Activated naive CD4-positive, alpha-beta T cell treated with anti-CD3 and anti-CD28 coated beads for 36 hours (primary cell): ENCODE data around the gene GGN. TPM values are rescaled to one million over a fixed set of nuclear protein-coding genes. Genes with fewer than 3 reads are reported as not detected.
A peak's percentile ranks its signal among the peaks of the same experiment; 100 is the strongest.

Experiments used
- CTCF ChIA-PET: fragments of 350-600 bp; sonication (Branson Sonifier 250); formaldehyde crosslinking; loops from one replicate; lab custom pipeline; 2021; ENCODE audit warnings: antibody characterized with exemption; lab: Charles Lee
- DNase-seq: peaks from one replicate; pipeline ENCODE4 v3.0.0-alpha.2; 2020
- H3K27ac Mint-ChIP-seq: one replicate; pipeline ENCODE4 v1.8.0; 2021; ENCODE audit warnings: mild to moderate bottlenecking, mixed read lengths
- H3K27me3 Mint-ChIP-seq: one replicate; pipeline ENCODE4 v1.8.0; 2021; ENCODE audit warnings: low read depth, mixed read lengths
- H3K36me3 Mint-ChIP-seq: one replicate; pipeline ENCODE4 v1.8.0; 2021; ENCODE audit warnings: low read depth, mixed read lengths
- H3K4me1 Mint-ChIP-seq: one replicate; pipeline ENCODE4 v1.8.0; 2021; ENCODE audit warnings: low read depth, mixed read lengths
- H3K4me3 Mint-ChIP-seq: one replicate; pipeline ENCODE4 v1.8.0; 2021; ENCODE audit warnings: mild to moderate bottlenecking, moderate library complexity, mixed read lengths
- H3K9me3 Mint-ChIP-seq: one replicate; pipeline ENCODE4 v1.8.0; 2021; ENCODE audit warnings: mixed read lengths
- intact Hi-C: fragments of 100-400 bp; cut with micrococcal nuclease; formaldehyde crosslinking; loops from one replicate; pipeline ENCODE4 v1.15.1; 2023
- total RNA-seq, 2 experiments: library from RNA; stranded (reverse); gene quantifications; one replicate each; pipeline ENCODE4 v1.2.3, GENCODE V29; 2021

GGN gene
- total RNA-seq, 2 experiments from 2014 or later, result 0.26 to 0.40 TPM

DNA sequence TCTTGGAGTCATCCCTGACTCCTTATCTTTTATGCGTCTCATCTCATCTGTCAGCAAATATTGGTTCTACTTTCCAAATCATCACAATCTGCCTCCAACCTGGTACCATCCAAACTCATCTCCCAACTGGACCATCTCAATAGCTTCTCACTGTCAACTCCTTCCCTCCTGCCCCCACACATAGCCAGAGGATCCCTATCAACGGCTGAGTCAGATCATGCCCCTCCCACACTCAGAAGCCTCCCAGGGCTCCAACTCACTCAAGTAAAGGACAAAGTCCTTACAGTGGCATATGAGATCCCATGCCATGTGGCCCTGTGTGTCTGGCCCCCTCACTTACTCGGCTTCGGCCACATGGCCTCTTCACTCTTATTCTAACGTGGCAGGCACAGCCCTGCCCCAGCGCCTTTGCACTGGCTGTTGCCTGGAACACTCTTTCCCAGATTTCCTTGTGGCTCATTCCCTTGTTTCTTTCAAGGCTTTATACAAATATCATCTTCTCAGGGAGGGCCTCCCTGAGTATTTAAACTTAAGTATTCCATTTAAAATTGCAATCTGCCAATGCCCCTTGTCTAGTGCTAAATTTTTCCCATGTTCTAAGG, 5.0 kb upstream of the GGN start:
- Mint-ChIP-seq H3K27ac (no peak overlapping the region), H3K36me3 (no peaks in the 10 kb centered on the region), H3K27me3 (peaks cover 14% of the 10 kb centered on the region), H3K9me3 (no peaks in the 10 kb centered on the region), H3K4me3 (no peak overlapping the region), H3K4me1 (peaks cover 20% of the 10 kb centered on the region)
- intact Hi-C loops, result loop anchor here (10.0 kb wide), 1 partner anchor 168 kb away; the partner anchor contains the start of gene DPF1
- no peak for DNase-seq
- CTCF ChIA-PET, result interaction anchor here (0.6 to 1.0 kb wide), 2 partner anchors 31 to 149 kb away, joined by 3 read pairs; no protein-coding TSS in a partner anchor

DNA sequence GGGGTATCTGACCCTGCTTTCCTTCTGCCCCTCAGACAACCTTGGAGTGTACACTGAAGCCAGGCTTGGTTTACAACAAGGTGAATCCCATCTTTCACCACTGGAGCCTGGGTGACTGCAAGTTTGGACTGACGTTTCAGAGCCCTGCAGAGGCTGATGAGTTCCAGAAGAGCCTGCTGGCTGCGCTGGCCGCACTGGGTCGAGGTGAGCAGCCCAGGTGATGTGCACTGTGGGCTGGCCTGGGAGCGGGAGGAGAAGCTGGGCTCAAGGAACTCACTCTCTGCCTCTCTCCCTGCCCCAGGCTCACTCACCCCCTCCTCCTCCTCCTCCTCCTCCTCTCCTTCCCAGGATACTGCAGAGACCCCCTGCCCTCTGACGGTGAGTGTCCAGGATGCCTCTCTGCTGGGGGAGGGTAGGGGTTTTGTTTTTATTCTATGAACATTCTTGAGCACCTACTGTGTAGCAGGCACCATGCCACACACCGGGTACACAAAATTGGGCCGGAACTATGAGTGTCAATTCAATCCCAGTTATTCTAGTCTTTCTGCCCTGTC, 4.2 kb upstream of the GGN start:
- Mint-ChIP-seq H3K4me1 (peaks cover 25% of the 10 kb centered on the region), H3K27ac (no peak overlapping the region), H3K36me3 (peaks cover 3% of the 10 kb centered on the region), H3K9me3 (no peaks in the 10 kb centered on the region), H3K27me3 (peaks cover 18% of the 10 kb centered on the region), H3K4me3 (no peak overlapping the region)
- no peak for DNase-seq
- CTCF ChIA-PET, result interaction anchor here (1.0 kb wide), 1 partner anchor 148 kb away, joined by 3 read pairs; no protein-coding TSS in a partner anchor
- intact Hi-C loops, result loop anchor here (10.0 kb wide), 1 partner anchor 167 kb away; the partner anchor contains the start of gene DPF1

DNA sequence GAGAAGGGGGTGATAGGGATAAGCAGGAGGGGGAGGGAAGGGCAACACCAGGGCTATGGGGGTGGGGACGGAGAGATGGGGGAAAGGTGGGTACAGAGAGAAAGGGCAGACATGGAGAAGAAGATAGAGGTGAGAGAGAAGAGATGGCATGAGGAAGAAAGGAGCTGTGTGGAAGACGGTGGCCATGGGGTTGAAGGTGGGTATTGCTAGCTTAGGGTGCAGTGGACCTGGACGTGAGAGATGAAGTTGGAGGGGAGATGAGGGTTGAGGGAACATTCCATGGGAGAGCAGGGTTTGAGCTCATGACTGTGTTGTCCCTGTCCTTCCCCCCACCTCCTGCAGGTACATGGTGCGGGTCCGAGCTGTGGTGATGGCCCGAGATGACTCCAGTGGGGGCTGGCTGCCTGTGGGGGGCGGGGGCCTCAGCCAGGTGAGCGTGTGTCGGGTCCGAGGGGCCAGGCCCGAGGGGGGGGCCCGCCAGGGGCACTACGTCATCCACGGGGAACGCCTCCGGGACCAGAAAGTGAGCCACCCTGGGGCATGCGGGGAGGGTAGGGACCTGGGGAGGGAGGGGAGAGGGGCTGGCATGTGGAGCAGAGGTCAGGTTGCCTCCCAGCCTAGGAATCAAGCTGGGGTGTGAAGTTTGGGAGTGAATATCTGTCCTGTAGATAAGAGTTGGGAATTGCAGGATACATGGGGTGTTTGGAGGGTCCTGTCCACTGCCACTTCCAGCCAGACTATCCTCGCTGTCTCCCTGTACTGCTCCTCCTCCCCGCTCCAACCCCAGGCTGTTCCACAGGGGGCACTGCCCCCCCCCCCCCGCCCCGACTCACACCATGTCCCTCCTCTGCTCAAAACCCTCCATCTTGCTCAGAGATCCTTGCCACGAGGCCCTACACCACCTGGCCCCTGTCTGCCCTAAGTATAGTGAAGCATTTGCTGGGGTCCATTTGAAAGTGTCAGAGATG, 2.4 kb upstream of the GGN start:
- Mint-ChIP-seq H3K27me3 (peaks cover 18% of the 10 kb centered on the region), H3K4me1 (peaks cover 27% of the 10 kb centered on the region), H3K4me3 (no peak overlapping the region), H3K27ac (no peak overlapping the region), H3K9me3 (no peaks in the 10 kb centered on the region), H3K36me3 (peaks cover 3% of the 10 kb centered on the region)
- CTCF ChIA-PET, result interaction anchor here (1.0 kb wide), 1 partner anchor 12 kb away, joined by 3 read pairs; the partner anchor contains the start of gene FAM98C
- intact Hi-C loops, result loop anchor here (10.0 kb wide), 2 partner anchors 165 to 485 kb away; partner anchors contain the start of genes DPF1, SIPA1L3 and WDR87
- no peak for DNase-seq

DNA sequence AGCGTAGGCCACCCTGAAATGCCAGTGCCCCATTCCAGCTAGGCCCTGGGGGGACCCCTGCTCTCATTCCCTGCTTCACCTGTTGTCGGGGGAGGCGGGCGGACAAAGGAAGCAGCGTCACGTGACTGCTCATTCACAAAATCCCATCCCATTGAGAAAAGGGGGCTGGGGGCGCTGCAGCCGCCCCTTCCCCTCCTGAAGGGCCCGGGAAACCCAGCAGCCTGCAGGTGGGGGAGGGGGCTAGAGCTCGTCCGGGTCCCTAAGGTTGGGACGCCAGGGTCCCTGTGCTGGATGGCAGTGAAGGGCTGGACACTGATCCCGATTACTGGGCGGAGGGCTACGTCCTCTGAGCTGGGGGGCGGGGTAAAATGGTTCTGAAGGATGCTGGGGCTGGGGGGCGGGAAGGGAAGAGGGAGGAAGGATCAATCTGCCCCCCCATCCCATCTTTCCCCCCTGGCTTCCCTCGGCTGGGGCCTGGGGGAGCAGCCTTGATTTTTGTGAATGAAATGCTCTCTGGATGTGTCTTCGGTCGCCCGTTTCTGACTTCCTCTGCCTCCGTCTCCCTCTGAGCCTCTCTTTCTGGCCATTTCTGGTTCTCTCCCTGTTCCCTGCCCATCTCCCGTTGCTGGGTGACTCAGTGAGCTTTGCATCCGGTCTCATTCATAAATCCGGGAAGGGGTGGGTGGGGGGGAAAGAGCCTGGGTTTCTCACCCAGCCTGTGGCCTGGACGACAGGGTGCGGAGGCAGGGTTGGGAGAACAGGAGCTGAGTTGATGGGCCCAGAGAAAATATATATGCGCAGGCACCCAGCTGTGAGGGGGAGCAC, 1.5 kb upstream of the GGN start:
- intact Hi-C loops, result loop anchor here (10.0 kb wide), 1 partner anchor 485 kb away; the partner anchor contains the start of genes SIPA1L3 and WDR87
- Mint-ChIP-seq H3K27me3 (peaks cover 18% of the 10 kb centered on the region), H3K27ac (no peak overlapping the region), H3K9me3 (no peaks in the 10 kb centered on the region), H3K4me1 (peaks cover 24% of the 10 kb centered on the region), H3K4me3 (peak overlapping the region; percentile 43), H3K36me3 (peaks cover 8% of the 10 kb centered on the region)
- DNase-seq, result no peak
- CTCF ChIA-PET, result interaction anchor here (0.5 to 1.0 kb wide), 2 partner anchors 13 to 374 kb away, joined by 3 read pairs; partner anchors contain the start of gene FAM98C

DNA sequence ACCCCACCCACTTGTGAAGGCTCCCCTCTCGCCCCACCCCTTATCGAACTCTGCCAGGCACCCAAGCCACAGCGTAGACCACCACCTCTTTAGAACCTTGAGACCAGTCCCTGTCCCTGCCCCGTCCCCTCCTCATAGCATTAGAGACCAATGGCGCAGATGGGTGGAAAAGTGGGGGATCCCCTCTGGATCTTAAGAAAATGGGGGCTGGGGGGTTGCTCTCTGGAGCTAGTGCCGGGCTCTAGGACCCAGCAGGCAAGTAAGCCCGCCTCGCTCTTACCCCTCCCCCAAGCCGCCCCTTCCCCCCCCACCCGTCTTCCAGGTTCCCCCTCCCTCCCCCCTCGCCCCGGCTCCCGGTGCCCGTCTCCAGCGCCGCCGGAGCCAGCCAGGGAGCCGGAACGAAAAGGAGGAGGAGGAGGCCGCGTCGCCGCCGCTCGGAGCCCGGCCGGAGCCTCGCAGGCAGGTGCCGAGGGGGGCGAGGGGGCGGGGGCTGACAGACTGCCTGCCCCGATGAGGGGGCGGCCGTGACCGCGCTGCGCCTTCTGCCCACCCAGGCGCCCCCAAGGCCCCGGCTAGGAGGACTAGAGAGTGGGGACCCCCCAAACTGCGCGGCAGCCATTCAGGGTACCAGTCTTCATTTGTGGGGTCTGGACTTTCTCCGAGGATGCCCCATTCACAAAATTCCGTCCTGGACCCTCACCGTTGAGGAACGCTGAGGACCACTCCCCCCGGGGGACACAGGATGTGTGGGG, 691 bp upstream of the GGN start, which contains the start of gene SPRED3:
SPRED3 (plus strand) TSS at position 349 of the 752 bp plus-strand sequence. CDS start 1,606 bp downstream, outside the sequence.
- intact Hi-C loops, result loop anchor here (10.0 kb wide), 1 partner anchor 484 kb away; the partner anchor contains the start of genes SIPA1L3 and WDR87

DNA sequence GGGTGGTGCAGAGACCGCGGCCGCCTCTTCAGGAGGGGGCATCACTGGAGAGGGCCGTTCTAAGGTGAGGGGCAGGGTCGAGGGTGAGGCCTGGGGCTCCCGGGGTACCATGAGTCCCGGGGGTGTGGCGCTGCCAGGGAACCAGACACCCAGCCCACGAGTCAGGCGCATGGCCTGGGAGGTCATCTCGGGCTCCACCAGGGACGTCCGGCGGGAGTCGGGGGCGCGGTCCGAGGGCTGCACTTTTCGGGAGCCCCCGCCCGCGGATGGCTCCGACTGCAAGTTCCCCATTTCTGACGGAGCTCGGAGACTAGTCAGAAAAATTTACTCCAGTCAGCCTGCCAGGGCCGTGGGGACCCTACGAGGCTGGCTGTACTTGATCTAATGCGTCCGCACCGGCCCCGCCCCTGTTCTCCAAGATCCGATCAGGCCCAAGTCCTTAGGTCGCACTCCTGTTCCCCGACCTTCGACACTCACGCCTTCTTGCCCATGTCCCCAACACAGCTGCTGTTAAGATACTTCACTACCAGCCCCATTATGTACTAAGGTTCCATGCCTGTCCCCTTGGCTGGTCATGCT, 774 bp downstream of the GGN start:
- CTCF ChIA-PET, result interaction anchor here (0.6 to 1.2 kb wide), 2 partner anchors 13 to 16 kb away, joined by 3 to 4 read pairs; partner anchors contain the start of genes FAM98C and PSMD8
- intact Hi-C loops, result loop anchor here (1.0 to 10.0 kb wide), 5 partner anchors 8 to 482 kb away; partner anchors contain the start of genes PSMD8, SIPA1L3 and WDR87
- Mint-ChIP-seq H3K9me3 (no peaks in the 10 kb centered on the region), H3K4me1 (peaks cover 22% of the 10 kb centered on the region), H3K36me3 (peaks cover 24% of the 10 kb centered on the region), H3K27ac (no peak overlapping the region), H3K4me3 (peak overlapping the region; percentile 78), H3K27me3 (peaks cover 18% of the 10 kb centered on the region)
- DNase-seq, result no peak

More for the DNA sequence above, 691 bp upstream of the GGN start, which contains the start of gene SPRED3:
- CTCF ChIA-PET, result interaction anchor here (1.2 kb wide), 1 partner anchor 14 kb away, joined by 3 read pairs; the partner anchor contains the start of gene PSMD8
- DNase-seq, result no peak
- H3K4me1 Mint-ChIP-seq, result peaks cover 22% of the 10 kb centered on the region
- H3K9me3 Mint-ChIP-seq, result no peaks in the 10 kb centered on the region
- H3K4me3 Mint-ChIP-seq, result peak within 1 kb of the TSS; percentile 78
- no peak within 1 kb of the TSS for H3K27ac Mint-ChIP-seq
- H3K36me3 Mint-ChIP-seq, result peaks cover 11% of the 10 kb centered on the region
- peaks cover 18% of the 10 kb centered on the region for H3K27me3 Mint-ChIP-seq

DNA sequence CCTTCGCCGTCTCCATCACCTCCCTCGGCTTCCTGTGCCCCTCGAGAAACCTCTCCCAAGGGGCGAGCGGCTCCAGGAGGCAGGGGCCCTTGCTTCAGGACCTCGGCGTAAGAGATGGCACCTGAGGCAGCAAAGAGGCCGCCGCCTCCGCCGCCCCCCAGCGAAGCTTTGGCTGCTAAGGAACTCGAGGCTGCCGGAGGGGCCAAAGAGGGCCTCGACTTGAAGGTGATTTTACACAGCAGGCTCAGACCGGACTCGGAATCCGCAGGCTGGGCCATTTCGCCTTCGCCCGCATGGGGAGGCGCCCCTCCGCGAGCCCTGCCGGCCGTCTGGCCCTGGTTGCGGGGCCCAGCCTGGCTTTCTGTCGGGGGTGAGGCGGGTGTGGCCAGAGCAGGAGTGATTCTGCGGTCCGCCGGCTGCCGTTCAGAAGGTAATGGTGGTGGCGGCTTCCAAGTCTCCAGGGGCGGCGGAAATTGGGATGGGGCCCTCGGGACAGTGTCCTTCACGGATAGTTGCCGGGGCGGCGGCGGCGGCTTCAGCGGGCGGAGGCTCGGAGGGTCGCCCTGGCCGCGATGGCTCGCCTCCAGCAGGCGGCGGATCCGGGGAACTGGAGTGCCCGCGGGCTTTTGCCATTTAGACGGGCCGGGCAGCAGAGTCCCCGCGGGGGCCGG, 1.4 kb downstream of the GGN start:
- no peak overlapping the region for H3K27ac Mint-ChIP-seq
- peaks cover 18% of the 10 kb centered on the region for H3K27me3 Mint-ChIP-seq
- DNase-seq, result no peak
- peaks cover 30% of the 10 kb centered on the region for H3K36me3 Mint-ChIP-seq
- no peaks in the 10 kb centered on the region for H3K9me3 Mint-ChIP-seq
- no peak overlapping the region for H3K4me3 Mint-ChIP-seq
- intact Hi-C loops, result loop anchor here (10.0 kb wide), 1 partner anchor 482 kb away; the partner anchor contains the start of genes SIPA1L3 and WDR87
- H3K4me1 Mint-ChIP-seq, result peaks cover 22% of the 10 kb centered on the region
- CTCF ChIA-PET, result no interaction called here

DNA sequence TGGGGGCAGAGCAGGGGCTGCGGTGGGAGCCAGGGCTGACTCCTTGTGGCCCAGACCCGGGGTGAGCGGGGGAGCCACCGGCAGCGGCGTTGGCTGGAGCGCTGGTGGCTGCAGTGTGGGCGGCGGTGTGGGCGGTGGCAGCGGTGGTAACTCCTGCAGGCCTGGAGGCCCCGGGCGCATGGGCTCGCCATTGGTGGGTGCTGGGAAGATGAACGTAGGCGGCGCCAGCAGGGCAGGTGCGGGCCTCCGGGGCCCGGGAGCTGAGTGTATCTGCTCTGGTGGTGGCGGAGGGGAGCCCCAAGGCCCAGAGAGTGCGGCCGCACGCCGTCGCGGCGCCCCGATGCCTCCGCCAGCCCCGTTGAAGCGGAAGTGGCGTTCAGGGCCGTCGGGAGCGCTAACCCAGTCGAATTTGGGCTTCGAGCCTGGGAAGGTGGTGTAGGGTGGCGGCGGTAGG, 2.0 kb downstream of the GGN start:
- intact Hi-C loops, result loop anchor here (10.0 kb wide), 1 partner anchor 481 kb away; the partner anchor contains the start of genes SIPA1L3 and WDR87
- Mint-ChIP-seq H3K27ac (no peak overlapping the region), H3K36me3 (peaks cover 35% of the 10 kb centered on the region), H3K4me1 (peaks cover 22% of the 10 kb centered on the region), H3K9me3 (no peaks in the 10 kb centered on the region), H3K27me3 (peaks cover 16% of the 10 kb centered on the region), H3K4me3 (no peak overlapping the region)
- CTCF ChIA-PET, result no interaction called here
- peak; percentile 47 for DNase-seq

DNA sequence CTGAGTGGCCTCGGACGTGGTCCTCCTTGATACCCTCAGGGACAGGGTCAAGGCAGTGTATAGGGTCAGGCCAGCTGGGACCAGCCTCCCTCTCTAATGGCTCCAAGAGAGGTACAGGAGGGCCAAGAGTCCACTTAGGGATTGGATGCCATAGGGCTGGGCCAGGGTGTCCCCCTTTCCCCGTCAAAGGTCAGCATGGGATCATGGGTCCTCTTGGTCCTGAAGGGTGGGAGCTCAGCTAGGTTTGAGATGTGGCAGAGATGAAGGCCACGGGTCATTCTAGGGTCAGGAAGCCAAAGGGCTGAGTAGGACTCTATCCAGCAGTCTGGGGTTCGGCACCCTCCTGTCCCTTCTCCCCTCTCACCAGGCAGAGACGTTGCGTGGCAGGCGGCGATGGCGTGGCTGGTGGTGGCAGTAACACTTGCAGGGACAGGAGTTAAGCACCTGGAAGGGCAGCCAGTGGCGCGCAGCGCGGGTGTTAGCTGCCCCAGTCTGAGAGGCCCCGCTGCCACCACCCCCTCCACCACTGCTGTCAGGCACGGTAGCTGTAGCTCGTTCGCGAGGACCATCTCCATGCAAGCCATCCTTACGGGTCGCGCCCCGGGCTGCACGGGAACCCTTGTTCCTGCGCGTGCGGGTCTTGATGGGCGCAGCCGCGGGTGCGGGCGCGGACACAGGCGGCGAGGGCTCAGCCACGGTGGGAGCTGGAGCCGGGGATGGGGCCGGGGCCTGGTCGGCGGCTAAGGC, 2.6 kb downstream of the GGN start:
- Mint-ChIP-seq H3K9me3 (no peaks in the 10 kb centered on the region), H3K27ac (no peak overlapping the region), H3K36me3 (peaks cover 39% of the 10 kb centered on the region), H3K27me3 (peaks cover 16% of the 10 kb centered on the region), H3K4me3 (no peak overlapping the region), H3K4me1 (peaks cover 22% of the 10 kb centered on the region)
- CTCF ChIA-PET, result interaction anchor here (0.6 to 1.1 kb wide), 3 partner anchors 18 to 65 kb away, joined by 3 to 4 read pairs (median 3); partner anchors contain the start of gene FAM98C
- no peak for DNase-seq
- intact Hi-C loops, result loop anchor here (10.0 kb wide), 1 partner anchor 480 kb away; the partner anchor contains the start of genes SIPA1L3 and WDR87
